CD14-positive monocyte (primary cell): ENCODE results near the gene DPF3. TPM values are rescaled to one million over a fixed set of nuclear protein-coding genes. Genes with fewer than 3 reads are reported as not detected.

Source experiments
- DNase-seq, 3 donors: peaks; one replicate each; pipeline ENCODE4 v3.0.0-alpha.2; 2011 to 2022
- H2AFZ ChIP-seq: 2 replicates; pipeline ENCODE4 v1.6.0; 2012; ENCODE audit warnings: mild to moderate bottlenecking, low read depth, low read length, inconsistent platforms; ENCODE audit not compliant: insufficient read depth, poor library complexity, severe bottlenecking
- H3K27ac ChIP-seq, 2 donors: 1 replicate in 1 of 2; 2 replicates in 1 of 2; pipeline ENCODE4 v1.5.1; 2012 to 2013; ENCODE audit warnings: low read length in 2 of 2, control low read depth in 1 of 2, inconsistent platforms in 1 of 2, low read depth in 1 of 2, mild to moderate bottlenecking in 1 of 2
- H3K27me3 ChIP-seq, 2 donors: one replicate each; pipeline versions ENCODE4 v1.6.0 to v1.6.1; 2011 to 2013; ENCODE audit warnings: low read length in 2 of 2; ENCODE audit not compliant: control insufficient read depth in 2 of 2, insufficient read depth in 2 of 2
- H3K36me3 ChIP-seq, 2 donors: replicated peaks in 1 of 2; 1 replicate in 1 of 2; 2 replicates in 1 of 2; pipeline versions ENCODE4 v1.5.1 to v1.6.1; 2012 to 2013; ENCODE audit warnings: low read length in 2 of 2, control low read depth in 1 of 2, inconsistent platforms in 1 of 2, mild to moderate bottlenecking in 1 of 2; ENCODE audit not compliant: insufficient read depth in 2 of 2, control insufficient read depth in 1 of 2
- H3K4me1 ChIP-seq, 2 donors: 1 replicate in 1 of 2; 2 replicates in 1 of 2; pipeline versions ENCODE4 v1.5.1 to v1.6.1; 2012 to 2013; ENCODE audit warnings: low read length in 2 of 2, control low read depth in 1 of 2, inconsistent platforms in 1 of 2, mild to moderate bottlenecking in 1 of 2, moderate library complexity in 1 of 2; ENCODE audit not compliant: insufficient read depth in 2 of 2, control insufficient read depth in 1 of 2
- H3K4me2 ChIP-seq: replicated peaks from 2 replicates; pipeline ENCODE3; 2012; ENCODE audit warnings: low read length, moderate library complexity, mild to moderate bottlenecking; ENCODE audit not compliant: poor library complexity, severe bottlenecking; ENCODE audit errors: extremely low read depth
- H3K4me3 ChIP-seq, 3 experiments: fragments of 200-600 bp in 1 of 3; sonication (generic) in 1 of 3; replicated peaks in 1 of 3; 1 replicate in 2 of 3; 2 replicates in 1 of 3; pipeline ENCODE4 v1.5.1; 2011 to 2013; ENCODE audit warnings: low read length in 3 of 3, mild to moderate bottlenecking in 3 of 3, control low read depth in 2 of 3, low read depth in 2 of 3, inconsistent platforms in 1 of 3, moderate library complexity in 1 of 3
- H3K79me2 ChIP-seq: 2 replicates; pipeline ENCODE4 v1.6.0; 2012; ENCODE audit warnings: mild to moderate bottlenecking, control low read depth, inconsistent platforms, low read length, moderate library complexity; ENCODE audit not compliant: insufficient read depth
- H3K9ac ChIP-seq: 2 replicates; pipeline ENCODE4 v1.6.0; 2017; ENCODE audit warnings: low read length, mild to moderate bottlenecking; ENCODE audit not compliant: insufficient read depth, poor library complexity, severe bottlenecking
- H3K9me3 ChIP-seq, 2 donors: replicated peaks in 1 of 2; 1 replicate in 1 of 2; 2 replicates in 1 of 2; pipeline versions ENCODE4 v1.5.1 to v1.6.1; 2012 to 2013; ENCODE audit warnings: low read length in 2 of 2, control low read depth in 1 of 2; ENCODE audit not compliant: control insufficient read depth in 1 of 2, insufficient read depth in 1 of 2
- H4K20me1 ChIP-seq: 2 replicates; pipeline ENCODE4 v1.6.0; 2012; ENCODE audit warnings: mild to moderate bottlenecking, low read length, control low read depth, moderate library complexity; ENCODE audit not compliant: insufficient read depth
- H3K27ac Mint-ChIP-seq, 7 donors: one replicate each; pipeline ENCODE4 v1.8.0; 2020; ENCODE audit warnings: mild to moderate bottlenecking in 7 of 7, mixed read lengths in 7 of 7, moderate library complexity in 6 of 7, inconsistent platforms in 2 of 7
- H3K27me3 Mint-ChIP-seq, 3 donors: one replicate each; pipeline ENCODE4 v1.8.0; 2021 to 2022; ENCODE audit warnings: low read depth in 3 of 3, mild to moderate bottlenecking in 3 of 3, mixed read lengths in 3 of 3, moderate library complexity in 3 of 3, inconsistent platforms in 1 of 3
- H3K36me3 Mint-ChIP-seq, 2 donors: one replicate each; pipeline ENCODE4 v1.8.0; 2020; ENCODE audit warnings: mixed read lengths in 2 of 2, inconsistent platforms in 1 of 2, mild to moderate bottlenecking in 1 of 2
- H3K4me1 Mint-ChIP-seq: one replicate; pipeline ENCODE4 v1.8.0; 2020; ENCODE audit warnings: mild to moderate bottlenecking, mixed read lengths
- H3K4me3 Mint-ChIP-seq, 2 donors: one replicate each; pipeline ENCODE4 v1.8.0; 2020; ENCODE audit warnings: mild to moderate bottlenecking in 2 of 2, mixed read lengths in 2 of 2, moderate library complexity in 1 of 2
- H3K9me3 Mint-ChIP-seq, 7 donors: one replicate each; pipeline ENCODE4 v1.8.0; 2020 to 2022; ENCODE audit warnings: mixed read lengths in 7 of 7, mild to moderate bottlenecking in 6 of 7, moderate library complexity in 6 of 7, inconsistent platforms in 2 of 7
- CTCF ChIP-seq: fragments of 200-600 bp; IDR thresholded peaks from one replicate; pipeline ENCODE4 v1.8.0; 2022; ENCODE audit warnings: antibody characterized with exemption, mild to moderate bottlenecking
- WGBS: methylation state at CpG from one replicate; pipeline ENCODE4 v1.1.5; 2013; ENCODE audit warnings: missing lambda C conversion rate; ENCODE audit not compliant: insufficient coverage; 5-methylcytosine and 5-hydroxymethylcytosine counted together
- intact Hi-C, 2 donors: fragments of 100-400 bp; cut with micrococcal nuclease; formaldehyde crosslinking; loops; one replicate each; pipeline versions ENCODE4 v1.15.0 to v1.15.1; 2023
- polyA plus RNA-seq, 3 donors: library from polyadenylated mRNA; depleted of rRNA in 1 of 3; unstranded in 2 of 3; stranded (reverse) in 1 of 3; fragments of 300-500 nt in 2 of 3; fragments of >200 nt in 1 of 3; fragmentation: Illumina TruSeq in 2 of 3; gene quantifications; 1 replicate in 2 of 3; 2 replicates in 1 of 3; pipeline ENCODE4 v1.2.3, GENCODE V29; 2012 to 2021

DPF3 gene
- polyA plus RNA-seq, 3 donors: 0.33 to 0.39 TPM; not detected in 1

DNA sequence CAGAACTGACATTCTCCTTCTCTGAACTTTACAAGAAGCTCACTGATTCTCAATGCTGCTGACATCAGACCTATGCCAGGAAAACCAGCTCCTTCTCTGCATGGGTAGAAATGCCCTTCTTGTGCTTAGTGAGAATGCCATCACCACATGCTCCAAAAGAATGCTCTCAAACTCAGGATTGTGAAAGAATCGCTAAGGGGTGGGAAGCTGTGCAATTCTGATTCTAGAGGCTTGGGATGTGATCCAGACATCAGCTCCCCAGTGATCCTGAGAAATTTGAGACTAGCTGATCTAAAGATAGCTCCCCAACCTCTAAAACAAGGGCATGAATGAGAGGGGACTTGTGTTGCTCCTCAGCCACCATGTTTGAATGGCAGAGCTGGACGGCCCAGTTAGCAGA lies 113.2 kb downstream of the DPF3 start:
- H3K4me3 ChIP-seq: no peak overlapping the region
- no peaks in the 10 kb centered on the region for H3K4me1 Mint-ChIP-seq
- H3K79me2 ChIP-seq: no peaks in the 10 kb centered on the region
- intact Hi-C loops: no loop called here
- H3K27ac Mint-ChIP-seq: no peak overlapping the region
- no peak for TF ChIP-seq CTCF
- no peaks in the 10 kb centered on the region for H3K36me3 ChIP-seq
- peaks cover 0 to 5% of the 10 kb centered on the region in 2 donors for H3K9me3 ChIP-seq
- H3K9me3 Mint-ChIP-seq: peaks cover 2 to 18% (median 6%) of the 10 kb centered on the region in 7 donors
- H2AFZ ChIP-seq: no peak overlapping the region
- H4K20me1 ChIP-seq: no peaks in the 10 kb centered on the region
- H3K36me3 Mint-ChIP-seq: no peaks in the 10 kb centered on the region
- no peak overlapping the region for H3K9ac ChIP-seq
- H3K27me3 ChIP-seq: no peaks in the 10 kb centered on the region
- WGBS: no CpG with 5 or more reads among the region's 2 CpGs
- no peak for DNase-seq
- peaks cover 2 to 4% (median 3%) of the 10 kb centered on the region in 3 donors for H3K27me3 Mint-ChIP-seq
- no peaks in the 10 kb centered on the region for H3K4me1 ChIP-seq
- H3K4me3 Mint-ChIP-seq: no peak overlapping the region
- no peak overlapping the region for H3K4me2 ChIP-seq
- H3K27ac ChIP-seq: no peak overlapping the region

DNA sequence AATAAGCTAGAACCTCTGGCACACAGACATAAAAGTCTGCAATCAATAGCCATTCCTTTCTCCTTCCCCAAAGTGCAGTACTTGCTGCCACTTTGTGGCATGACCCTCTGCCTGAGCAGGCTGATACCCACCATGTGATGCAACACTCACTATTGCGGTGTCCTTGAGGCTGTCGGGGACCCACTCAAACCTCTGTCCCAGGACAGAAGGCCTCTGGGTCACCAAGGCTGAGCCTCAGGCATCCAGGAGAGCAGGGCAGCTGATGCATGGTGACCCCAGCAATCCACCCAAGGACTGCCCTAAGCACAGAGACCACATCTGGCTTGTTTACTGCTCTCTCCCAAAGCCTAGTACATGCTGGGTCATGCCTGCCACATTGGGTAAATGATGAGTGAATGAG lies 114.2 kb downstream of the DPF3 start:
- no peaks in the 10 kb centered on the region for H3K36me3 ChIP-seq
- TF ChIP-seq CTCF: no peak
- no peak overlapping the region for H3K27ac Mint-ChIP-seq
- intact Hi-C loops: no loop called here
- H3K9me3 Mint-ChIP-seq: peaks cover 2 to 18% (median 6%) of the 10 kb centered on the region in 7 donors
- no peak overlapping the region for H3K4me2 ChIP-seq
- 76% methylated on average over 2 of the region's 2 CpGs for WGBS
- H3K27me3 ChIP-seq: no peaks in the 10 kb centered on the region
- no peaks in the 10 kb centered on the region for H3K4me1 Mint-ChIP-seq
- no peak overlapping the region for H3K27ac ChIP-seq
- no peaks in the 10 kb centered on the region for H4K20me1 ChIP-seq
- peaks cover 0 to 5% of the 10 kb centered on the region in 2 donors for H3K9me3 ChIP-seq
- DNase-seq: no peak
- no peak overlapping the region for H3K4me3 Mint-ChIP-seq
- H3K9ac ChIP-seq: no peak overlapping the region
- peaks cover 3 to 8% (median 7%) of the 10 kb centered on the region in 3 donors for H3K27me3 Mint-ChIP-seq
- no peaks in the 10 kb centered on the region for H3K36me3 Mint-ChIP-seq
- H3K4me3 ChIP-seq: no peak overlapping the region
- no peak overlapping the region for H2AFZ ChIP-seq
- no peaks in the 10 kb centered on the region for H3K4me1 ChIP-seq
- H3K79me2 ChIP-seq: no peaks in the 10 kb centered on the region
